Endothelial cell of umbilical vein (primary cell): ENCODE results near the gene DNAJC8. TPM values are rescaled to one million over a fixed set of nuclear protein-coding genes. Genes with fewer than 3 reads are reported as not detected.

Source experiments
- BruUV-seq: library from RNA; stranded (reverse); fragments of 400-500 nt; replicated peaks from 2 replicates; lab custom pipeline; 2021; lab: Mats Ljungman, UMichigan
- CTCF ChIA-PET: fragments of 300-600, 350-600 bp; sonication (Branson Sonifier 250); formaldehyde crosslinking; loops from one replicate; lab custom pipeline; 2021; ENCODE audit warnings: antibody characterized with exemption, inconsistent platforms; lab: Charles Lee
- POLR2A ChIA-PET: fragments of 300-600, 350-600 bp; sonication (Branson Sonifier 250); formaldehyde crosslinking; loops from one replicate; lab custom pipeline; 2021; ENCODE audit warnings: antibody characterized with exemption, inconsistent platforms; lab: Charles Lee
- DNase-seq: peaks from one replicate; pipeline ENCODE4 v3.0.0-alpha.2; 2011; ENCODE audit warnings: low read depth, low spot score
- FAIRE-seq: peaks from 2 replicates; lab custom pipeline; 2011; peaks lifted over from hg19 to GRCh38; lab: Jason Lieb, UNC
- H2AFZ ChIP-seq: 2 replicates; pipeline ENCODE4 v1.6.0; 2012; ENCODE audit warnings: low read depth, low read length, control low read depth, inconsistent platforms
- H3K27ac ChIP-seq: 2 replicates; pipeline ENCODE4 v1.5.1; 2011; ENCODE audit warnings: low read depth, mild to moderate bottlenecking, control low read depth, low read length, moderate library complexity; ENCODE audit not compliant: insufficient read depth
- H3K27me3 ChIP-seq, 2 experiments: 2 replicates each; pipeline versions ENCODE4 v1.6.0 to v1.6.1; 2011; ENCODE audit warnings: low read length in 2 of 2, mixed read lengths in 1 of 2; ENCODE audit not compliant: control insufficient read depth in 2 of 2, insufficient read depth in 2 of 2
- H3K36me3 ChIP-seq, 2 experiments: 2 replicates in 1 of 2; 3 replicates in 1 of 2; pipeline ENCODE4 v1.5.1; 2011; ENCODE audit warnings: low read length in 2 of 2, mild to moderate bottlenecking in 1 of 2, moderate library complexity in 1 of 2; ENCODE audit not compliant: control insufficient read depth in 2 of 2, insufficient read depth in 2 of 2; ENCODE audit errors: extremely low read depth in 1 of 2
- H3K4me1 ChIP-seq: 3 replicates; pipeline ENCODE4 v1.5.1; 2011; ENCODE audit warnings: mild to moderate bottlenecking, low read length; ENCODE audit not compliant: control insufficient read depth, insufficient read depth; ENCODE audit errors: extremely low read depth
- H3K4me2 ChIP-seq: 2 replicates; pipeline ENCODE4 v1.6.1; 2011; ENCODE audit warnings: low read length, control low read depth, mixed read lengths; ENCODE audit not compliant: insufficient read depth
- H3K4me3 ChIP-seq, 3 experiments: fragments of 200-600 bp in 1 of 3; sonication (generic), shearing (Covaris generic) in 1 of 3; replicated peaks in 1 of 3; 2 replicates each; pipeline ENCODE4 v1.5.1; 2011 to 2016; ENCODE audit warnings: control low read depth in 3 of 3, low read length in 3 of 3, mild to moderate bottlenecking in 2 of 3, inconsistent platforms in 1 of 3, low read depth in 1 of 3, moderate library complexity in 1 of 3; ENCODE audit not compliant: insufficient read depth in 1 of 3
- H3K79me2 ChIP-seq: 2 replicates; pipeline ENCODE4 v1.6.0; 2012; ENCODE audit warnings: low read length, inconsistent platforms; ENCODE audit not compliant: control insufficient read depth, insufficient read depth
- H3K9ac ChIP-seq: replicated peaks from 2 replicates; pipeline ENCODE3; 2011; ENCODE audit warnings: low read length, control low read depth; ENCODE audit not compliant: insufficient read depth; ENCODE audit errors: extremely low read depth
- H3K9me1 ChIP-seq: replicated peaks from 3 replicates; pipeline ENCODE4 v1.6.0; 2011; ENCODE audit warnings: mild to moderate bottlenecking, low read length; ENCODE audit not compliant: control insufficient read depth, insufficient read depth; ENCODE audit errors: extremely low read depth
- H3K9me3 ChIP-seq: replicated peaks from 2 replicates; pipeline ENCODE4 v1.5.1; 2012; ENCODE audit warnings: low read length, inconsistent platforms; ENCODE audit not compliant: control insufficient read depth, insufficient read depth
- H4K20me1 ChIP-seq: replicated peaks from 2 replicates; pipeline ENCODE3; 2011; ENCODE audit warnings: mild to moderate bottlenecking, low read length; ENCODE audit not compliant: control insufficient read depth, insufficient read depth; ENCODE audit errors: extremely low read depth
- CTCF ChIP-seq, 2 donors: IDR thresholded peaks; 1 replicate in 1 of 2; 2 replicates in 1 of 2; pipeline ENCODE4 v1.5.1; 2011; ENCODE audit warnings: low read length in 2 of 2, mild to moderate bottlenecking in 2 of 2, moderate library complexity in 2 of 2, control low read depth in 1 of 2, inconsistent platforms in 1 of 2, low read depth in 1 of 2; ENCODE audit not compliant: insufficient read depth in 1 of 2; ENCODE audit errors: extremely low read depth in 1 of 2
- EZH2 ChIP-seq: IDR thresholded peaks from 2 replicates; pipeline ENCODE4 v1.6.1; 2012; ENCODE audit warnings: borderline replicate concordance, low read depth, mild to moderate bottlenecking, moderate library complexity, low read length, inconsistent platforms; ENCODE audit not compliant: severe bottlenecking
- FOS ChIP-seq: IDR thresholded peaks from 2 replicates; pipeline ENCODE4 v1.6.1; 2011; ENCODE audit warnings: mild to moderate bottlenecking, low read length, moderate library complexity, borderline replicate concordance; ENCODE audit not compliant: insufficient read depth
- GATA2 ChIP-seq: IDR thresholded peaks from 2 replicates; pipeline ENCODE4 v1.7.0; 2011; ENCODE audit warnings: low read depth, mild to moderate bottlenecking, moderate library complexity, mixed read lengths, low read length; ENCODE audit not compliant: insufficient read length, insufficient read depth
- JUN ChIP-seq: IDR thresholded peaks from 2 replicates; pipeline ENCODE4 v1.6.1; 2011; ENCODE audit warnings: borderline replicate concordance, low read depth; ENCODE audit not compliant: insufficient read length, insufficient read depth
- MAX ChIP-seq: IDR thresholded peaks from 2 replicates; pipeline ENCODE4 v1.6.1; 2011; ENCODE audit not compliant: insufficient read depth, insufficient read length
- MYC ChIP-seq: IDR thresholded peaks from one replicate; pipeline ENCODE4 v1.6.1; 2011; ENCODE audit warnings: mild to moderate bottlenecking, low read depth, low read length
- POLR2A ChIP-seq: IDR thresholded peaks from 2 replicates; pipeline ENCODE4 v1.6.1; 2012; ENCODE audit warnings: low read depth, mild to moderate bottlenecking, control low read depth, low read length
- POLR2AphosphoS5 ChIP-seq: IDR thresholded peaks from 2 replicates; pipeline ENCODE4 v1.6.1; 2012; ENCODE audit warnings: low read depth, mild to moderate bottlenecking, control low read depth, low read length, moderate library complexity; ENCODE audit not compliant: insufficient read depth
- dilution Hi-C: fragments of 300-500 bp; cut with MboI; formaldehyde crosslinking; loops from one replicate; pipeline ENCODE4 v1.15.0; 2019; ENCODE audit warnings: low sequenced_read_pairs; ENCODE audit not compliant: extremely low pct_ligation_motif_present
- intact Hi-C: fragments of 100-400 bp; cut with micrococcal nuclease; formaldehyde crosslinking; loops from one replicate; pipeline ENCODE4 v1.10.0; 2022
- polyA plus RNA-seq, 4 experiments: library from polyadenylated mRNA; depleted of rRNA in 3 of 4; stranded (reverse) in 3 of 4; unstranded in 1 of 4; fragments of >200 nt; gene quantifications; 2 replicates each; pipeline versions ENCODE4 v1.2.1 to v1.2.3, GENCODE V29; 2011 to 2012; ENCODE audit warnings: missing spikeins in 1 of 4
- total RNA-seq: library from RNA; stranded (reverse); gene quantifications from 2 replicates; pipeline ENCODE4 v1.2.3, GENCODE V29; 2021

DNAJC8 gene
- total and polyA plus RNA-seq, 2 donors (not counting 3 experiments of a cell fraction or from before 2014, with no cell fraction given), result 71.0 to 106 TPM

GRCh38 chr1:28161751-28162150 is 71.1 kb downstream of the DNAJC8 start:
- H4K20me1 ChIP-seq, result no peaks in the 10 kb centered on the region
- H3K4me3 ChIP-seq, result no peak overlapping the region
- CTCF ChIA-PET, result interaction anchor here (1.6 to 1.9 kb wide), 2 partner anchors 47 to 70 kb away, joined by 6 to 12 read pairs; no protein-coding TSS in a partner anchor
- DNase-seq (no peak), FAIRE-seq (no peak)
- TF ChIP-seq EZH2 (no peak), GATA2 (no peak), MYC (no peak), POLR2A (no peak), FOS (no peak), POLR2AphosphoS5 (no peak), JUN (no peak), MAX (no peak), CTCF (IDR thresholded peaks at IDR 0.05; ENCODE audit: extremely low read depth in 1 of 2, insufficient read depth in 1 of 2, low read depth in 1 of 2, low read length in 2 of 2) (no peak)
- no peak overlapping the region for H2AFZ ChIP-seq
- no peaks in the 10 kb centered on the region for H3K36me3 ChIP-seq
- dilution Hi-C loops (no loop called here), intact Hi-C loops (loop anchor here (1.0 to 5.0 kb wide), 2 partner anchors 49 to 73 kb away; partner anchors contain the start of gene EYA3)
- H3K27me3 ChIP-seq, result no peaks in the 10 kb centered on the region
- no TSS peak for BruUV-seq
- no peaks in the 10 kb centered on the region for H3K79me2 ChIP-seq
- no peak overlapping the region for H3K9ac ChIP-seq
- no peak overlapping the region for H3K27ac ChIP-seq
- POLR2A ChIA-PET, result no interaction called here
- H3K9me1 ChIP-seq, result no peaks in the 10 kb centered on the region
- H3K9me3 ChIP-seq, result no peaks in the 10 kb centered on the region
- no peak overlapping the region for H3K4me2 ChIP-seq
- peaks cover 6% of the 10 kb centered on the region for H3K4me1 ChIP-seq
